ENCODE data around the gene TCAF1. TPM values are rescaled to one million over a fixed set of nuclear protein-coding genes. Genes with fewer than 3 reads are reported as not detected.

TCAF1 gene
- total RNA-seq, result 182 TPM

GRCh38 chr7:143901668-143902331 is at the start of gene TCAF1:
Gene TCAF1, minus strand, starts transcription at chr7:143902176. Its CDS starts 25,568 bp downstream, at chr7:143876608.

GRCh38 chr7:143934526-143935325 is 32.8 kb upstream of the TCAF1 start, which contains the start of gene OR2F2:
Gene OR2F2, plus strand, starts transcription at chr7:143935233. Its CDS starts 0 bp downstream, at chr7:143935233.

Other genes starting within 250 kb of the TCAF1 start
- 2.9 TPM for gene CTAGE6, start 144.5 kb downstream of the TCAF1 start, total RNA-seq
- not detected for gene OR2F2, start 33.1 kb upstream of the TCAF1 start, total RNA-seq
- gene OR2F1, start 52.7 kb upstream of the TCAF1 start, total RNA-seq, result not detected
- not detected for gene OR6B1, start 98.1 kb upstream of the TCAF1 start, total RNA-seq
- gene OR2A5, start 146.8 kb upstream of the TCAF1 start, total RNA-seq, result not detected
- gene OR2A25, start 167.6 kb upstream of the TCAF1 start, total RNA-seq, result not detected
- gene OR2A12, start 184.1 kb upstream of the TCAF1 start, total RNA-seq, result not detected
- gene OR2A2, start 207.4 kb upstream of the TCAF1 start, total RNA-seq, result not detected
- not detected for gene OR2A14, start 221.0 kb upstream of the TCAF1 start, total RNA-seq